ENCODE measurements around the gene MSTO1.
"Not testable (repeated sequence)": the region's sequence is repeated elsewhere in the genome, so short reads cannot be mapped to it uniquely, and the experiment has no call there.

The MSTO1 gene

GRCh38 chr1:155590516-155591247, 19.3 kb upstream of the MSTO1 start:
- H3K4me3 ChIP-seq (ENCODE audit: low read depth, low read length); DNase-seq (ENCODE audit: low read depth): not testable (repeated sequence)

GRCh38 chr1:155591770-155592169, 18.2 kb upstream of the MSTO1 start:
- TF ChIP-seq CTCF (IDR thresholded peaks at IDR 0.05; ENCODE audit: insufficient read depth, low read depth, low read length, missing control alignments), result peak; percentile 44
- H3K4me3 ChIP-seq (ENCODE audit: low read depth, low read length), result no peak overlapping the region
- peak; percentile 65 for DNase-seq (ENCODE audit: low read depth)

- not testable (repeated sequence) for H3K4me3 ChIP-seq (ENCODE audit: low read depth, low read length); DNase-seq (ENCODE audit: low read depth)
Observed at GRCh38 chr1:155595877-155596474, 14.0 kb upstream of the MSTO1 start.

GRCh38 chr1:155596864-155597263, 13.2 kb upstream of the MSTO1 start:
- no peak for TF ChIP-seq CTCF (IDR thresholded peaks at IDR 0.05; ENCODE audit: insufficient read depth, low read depth, low read length, missing control alignments)
- DNase-seq (ENCODE audit: low read depth), result no peak
- H3K4me3 ChIP-seq (ENCODE audit: low read depth, low read length), result no peak overlapping the region

- DNase-seq (ENCODE audit: low read depth), result no peak
- H3K4me3 ChIP-seq (ENCODE audit: low read depth, low read length), result no peak overlapping the region
Observed at GRCh38 chr1:155598842-155599331, 11.1 kb upstream of the MSTO1 start.

GRCh38 chr1:155599828-155600572, 10.0 kb upstream of the MSTO1 start:
- not testable (repeated sequence) for DNase-seq (ENCODE audit: low read depth); H3K4me3 ChIP-seq (ENCODE audit: low read depth, low read length)

More at GRCh38 chr1:155598842-155599331, 11.1 kb upstream of the MSTO1 start:
- TF ChIP-seq CTCF (IDR thresholded peaks at IDR 0.05; ENCODE audit: insufficient read depth, low read depth, low read length, missing control alignments), result no peak

- no peak overlapping the region for H3K4me3 ChIP-seq (ENCODE audit: low read depth, low read length)
- no peak for DNase-seq (ENCODE audit: low read depth)
- TF ChIP-seq CTCF (IDR thresholded peaks at IDR 0.05; ENCODE audit: insufficient read depth, low read depth, low read length, missing control alignments), result no peak
Observed at GRCh38 chr1:155607708-155608107, 2.3 kb upstream of the MSTO1 start.

GRCh38 chr1:155608888-155609225, 1.2 kb upstream of the MSTO1 start:
- no peak overlapping the region for H3K4me3 ChIP-seq (ENCODE audit: low read depth, low read length)
- TF ChIP-seq CTCF (IDR thresholded peaks at IDR 0.05; ENCODE audit: insufficient read depth, low read depth, low read length, missing control alignments), result no peak
- DNase-seq (ENCODE audit: low read depth), result no peak

- not testable (repeated sequence) for DNase-seq (ENCODE audit: low read depth)
- H3K4me3 ChIP-seq (ENCODE audit: low read depth, low read length), result peak overlapping the region; percentile 48
Observed at GRCh38 chr1:155610257-155610647, 234 bp downstream of the MSTO1 start.

GRCh38 chr1:155613226-155613625, 3.2 kb downstream of the MSTO1 start:
- DNase-seq (ENCODE audit: low read depth); H3K4me3 ChIP-seq (ENCODE audit: low read depth, low read length): not testable (repeated sequence)

Measured in GM12865 (cell line).